Activated B cell treated with CpG ODN at 0.5 μM for 24 hours (primary cell): ENCODE data around the gene ARHGAP35. TPM values are rescaled to one million over a fixed set of nuclear protein-coding genes. Genes with fewer than 3 reads are reported as not detected.
"Not testable (repeated sequence)": the region's sequence is repeated elsewhere in the genome, so short reads cannot be mapped to it uniquely, and the experiment has no call there.

Experiments
- ATAC-seq: fragments of 200-7000 bp; cut with Tn5 transposase; one replicate; pipeline ENCODE4 v1.10.0; 2021; ENCODE audit warnings: low read depth, mild to moderate bottlenecking, moderate library complexity
- CTCF ChIA-PET: fragments of 350-600 bp; sonication (Branson Sonifier 250); formaldehyde crosslinking; loops from one replicate; lab custom pipeline; 2021; ENCODE audit warnings: antibody characterized with exemption; lab: Charles Lee
- POLR2A ChIA-PET: fragments of 350-600 bp; sonication (Branson Sonifier 250); formaldehyde crosslinking; loops from one replicate; lab custom pipeline; 2021; ENCODE audit warnings: antibody characterized with exemption; lab: Charles Lee
- DNase-seq: peaks from one replicate; pipeline ENCODE4 v3.0.0; 2022
- H3K27ac Mint-ChIP-seq: one replicate; pipeline ENCODE4 v1.8.0; 2020; ENCODE audit warnings: mixed read lengths
- H3K27me3 Mint-ChIP-seq: one replicate; pipeline ENCODE4 v1.8.0; 2021; ENCODE audit warnings: mixed read lengths
- H3K36me3 Mint-ChIP-seq: one replicate; pipeline ENCODE4 v1.8.0; 2021; ENCODE audit warnings: low read depth, mixed read lengths
- H3K4me1 Mint-ChIP-seq: one replicate; pipeline ENCODE4 v1.8.0; 2021; ENCODE audit warnings: mixed read lengths
- H3K4me3 Mint-ChIP-seq: one replicate; pipeline ENCODE4 v1.8.0; 2020; ENCODE audit warnings: mild to moderate bottlenecking, mixed read lengths
- H3K9me3 Mint-ChIP-seq: one replicate; pipeline ENCODE4 v1.8.0; 2020; ENCODE audit warnings: mixed read lengths
- CTCF ChIP-seq: fragments of 200-600 bp; IDR thresholded peaks from one replicate; pipeline ENCODE4 v1.8.0; 2022; ENCODE audit warnings: antibody characterized with exemption, mild to moderate bottlenecking
- intact Hi-C: fragments of 100-400 bp; cut with micrococcal nuclease; formaldehyde crosslinking; loops from one replicate; pipeline ENCODE4 v1.15.1; 2024
- total RNA-seq: library from RNA; stranded (reverse); gene quantifications from 2 replicates; pipeline ENCODE4 v1.2.3, GENCODE V29; 2022

ARHGAP35 gene
- total RNA-seq, 1 donor from 2014 or later: 25.6 TPM

GRCh38 chr19:46868025-46868802, 7.4 kb downstream of the ARHGAP35 start:
- DNase-seq: no peak
- CTCF ChIA-PET: interaction anchor here (0.8 kb wide), 1 partner anchor 145 kb away, joined by 3 read pairs; no protein-coding TSS in a partner anchor
- H3K4me3 Mint-ChIP-seq: no peak overlapping the region
- no peak for TF ChIP-seq CTCF
- H3K36me3 Mint-ChIP-seq: no peaks in the 10 kb centered on the region
- intact Hi-C loops: no loop called here
- H3K9me3 Mint-ChIP-seq: no peaks in the 10 kb centered on the region
- H3K27ac Mint-ChIP-seq: no peak overlapping the region
- H3K4me1 Mint-ChIP-seq: peaks cover 29% of the 10 kb centered on the region
- H3K27me3 Mint-ChIP-seq: no peaks in the 10 kb centered on the region
- no peak for ATAC-seq
- POLR2A ChIA-PET: no interaction called here

- intact Hi-C loops, H3K27ac Mint-ChIP-seq, H3K4me3 Mint-ChIP-seq, CTCF ChIA-PET, H3K9me3 Mint-ChIP-seq, ATAC-seq, H3K27me3 Mint-ChIP-seq, DNase-seq, POLR2A ChIA-PET, H3K36me3 Mint-ChIP-seq: not testable (repeated sequence)
- peaks cover 19% of the 10 kb centered on the region for H3K4me1 Mint-ChIP-seq
Measured at GRCh38 chr19:46871173-46871572, 10.4 kb downstream of the ARHGAP35 start.

GRCh38 chr19:46872967-46873366, 12.2 kb downstream of the ARHGAP35 start:
- intact Hi-C loops: no loop called here
- no peak for ATAC-seq
- no peak overlapping the region for H3K27ac Mint-ChIP-seq
- H3K27me3 Mint-ChIP-seq: no peaks in the 10 kb centered on the region
- POLR2A ChIA-PET: no interaction called here
- CTCF ChIA-PET: no interaction called here
- peaks cover 7% of the 10 kb centered on the region for H3K36me3 Mint-ChIP-seq
- peaks cover 10% of the 10 kb centered on the region for H3K4me1 Mint-ChIP-seq
- no peak overlapping the region for H3K4me3 Mint-ChIP-seq
- H3K9me3 Mint-ChIP-seq: no peaks in the 10 kb centered on the region
- no peak for TF ChIP-seq CTCF
- DNase-seq: no peak

- no peak for ATAC-seq
- CTCF ChIA-PET: no interaction called here
- intact Hi-C loops: no loop called here
Measured at GRCh38 chr19:46875234-46875633, 14.4 kb downstream of the ARHGAP35 start.

GRCh38 chr19:46875657-46876056, 14.9 kb downstream of the ARHGAP35 start:
- ChIA-PET CTCF (no interaction called here), POLR2A (no interaction called here)
- Mint-ChIP-seq H3K27me3 (no peaks in the 10 kb centered on the region), H3K9me3 (no peaks in the 10 kb centered on the region), H3K36me3 (peaks cover 9% of the 10 kb centered on the region), H3K4me3 (no peak overlapping the region), H3K27ac (no peak overlapping the region), H3K4me1 (no peaks in the 10 kb centered on the region)
- DNase-seq (no peak), ATAC-seq (no peak)
- intact Hi-C loops: no loop called here
- no peak for TF ChIP-seq CTCF

More at GRCh38 chr19:46875234-46875633, 14.4 kb downstream of the ARHGAP35 start:
- no peak for TF ChIP-seq CTCF
- Mint-ChIP-seq H3K27ac (no peak overlapping the region), H3K9me3 (no peaks in the 10 kb centered on the region), H3K4me1 (no peaks in the 10 kb centered on the region), H3K36me3 (peaks cover 7% of the 10 kb centered on the region), H3K4me3 (no peak overlapping the region), H3K27me3 (no peaks in the 10 kb centered on the region)
- DNase-seq: no peak
- POLR2A ChIA-PET: no interaction called here
